NOMO-1 treated with DMSO at 0.1 percent for 48 hours (cell line): ENCODE data around the gene PCBD1.
"Not testable (repeated sequence)": the region's sequence is repeated elsewhere in the genome, so short reads cannot be mapped to it uniquely, and the experiment has no call there.

Experiments used
- DNase-seq: peaks from one replicate; lab custom pipeline; 2025; ENCODE audit not compliant: unreplicated experiment; lab: John Stamatoyannopoulos, UW

PCBD1 gene

GRCh38 chr10:70887804-70888800, at the start of gene PCBD1:
TSS of gene PCBD1 (minus strand) at chr10:70888565. CDS start at chr10:70888533, 32 bp downstream.
- DNase-seq, result peak; percentile 56

DNA sequence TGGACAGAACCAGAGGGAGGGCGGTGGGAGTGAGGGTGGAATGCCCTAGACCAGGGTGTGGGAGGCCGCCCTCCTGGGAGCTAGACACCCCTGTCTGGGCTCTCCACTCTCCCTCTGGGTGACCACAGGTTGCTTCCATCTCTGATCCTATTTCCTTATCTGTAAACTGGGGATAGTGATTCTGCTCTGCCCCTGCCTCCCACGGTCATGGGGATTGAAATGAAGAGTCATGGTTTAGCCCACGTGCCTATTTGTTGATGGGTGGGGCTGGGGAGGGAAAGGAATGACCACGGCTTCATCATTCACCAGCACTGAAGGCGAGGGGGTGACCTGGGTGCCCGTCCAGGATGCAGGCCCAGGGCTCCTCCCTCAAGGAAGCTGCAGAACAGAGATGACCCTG, 49.3 kb upstream of the PCBD1 start:
- DNase-seq, result no peak

GRCh38 chr10:70936111-70936510, 47.7 kb upstream of the PCBD1 start:
- no peak for DNase-seq

DNA sequence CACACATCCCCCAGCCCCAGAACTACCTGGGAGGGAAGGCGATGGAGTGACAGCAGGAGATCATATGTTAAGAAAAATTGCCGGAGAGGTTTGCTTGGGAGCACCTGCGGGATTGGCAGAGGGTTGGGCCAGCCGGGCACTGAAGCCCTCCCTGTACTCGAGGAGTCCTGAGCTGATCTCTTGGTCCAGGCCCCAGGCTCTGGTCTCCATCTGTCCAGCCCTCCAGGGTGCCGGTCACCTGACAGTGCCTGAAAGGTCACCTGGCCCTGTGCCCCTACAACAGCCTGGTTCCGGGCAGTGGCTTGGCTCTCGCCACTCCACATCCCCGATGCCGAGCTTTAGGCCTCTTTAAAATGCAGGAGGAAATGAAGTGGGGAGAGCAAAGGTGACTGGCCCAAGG, 47.3 kb upstream of the PCBD1 start:
- no peak for DNase-seq

GRCh38 chr10:70935125-70935625, 46.8 kb upstream of the PCBD1 start:
- no peak for DNase-seq

DNA sequence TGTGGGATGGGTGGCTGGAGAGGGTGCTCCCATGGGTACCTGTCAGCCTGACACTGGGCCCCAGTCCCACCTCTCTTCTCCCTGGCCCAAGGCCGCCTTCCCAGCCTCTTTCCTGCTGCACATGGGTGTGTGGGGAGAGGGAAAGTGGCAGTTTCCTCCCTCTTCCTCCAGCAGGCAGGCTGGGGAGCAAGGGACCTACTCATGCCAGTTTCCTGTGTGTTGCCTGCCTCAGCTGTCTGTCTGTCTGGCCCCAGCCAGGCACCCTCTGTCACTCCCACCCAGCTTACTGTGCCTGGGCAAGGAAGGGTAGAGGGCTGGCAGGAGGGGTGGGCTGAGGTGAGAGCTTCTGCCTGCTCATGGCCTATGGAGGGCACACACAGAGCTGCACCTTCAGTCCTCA, 46.3 kb upstream of the PCBD1 start:
- no peak for DNase-seq

DNA sequence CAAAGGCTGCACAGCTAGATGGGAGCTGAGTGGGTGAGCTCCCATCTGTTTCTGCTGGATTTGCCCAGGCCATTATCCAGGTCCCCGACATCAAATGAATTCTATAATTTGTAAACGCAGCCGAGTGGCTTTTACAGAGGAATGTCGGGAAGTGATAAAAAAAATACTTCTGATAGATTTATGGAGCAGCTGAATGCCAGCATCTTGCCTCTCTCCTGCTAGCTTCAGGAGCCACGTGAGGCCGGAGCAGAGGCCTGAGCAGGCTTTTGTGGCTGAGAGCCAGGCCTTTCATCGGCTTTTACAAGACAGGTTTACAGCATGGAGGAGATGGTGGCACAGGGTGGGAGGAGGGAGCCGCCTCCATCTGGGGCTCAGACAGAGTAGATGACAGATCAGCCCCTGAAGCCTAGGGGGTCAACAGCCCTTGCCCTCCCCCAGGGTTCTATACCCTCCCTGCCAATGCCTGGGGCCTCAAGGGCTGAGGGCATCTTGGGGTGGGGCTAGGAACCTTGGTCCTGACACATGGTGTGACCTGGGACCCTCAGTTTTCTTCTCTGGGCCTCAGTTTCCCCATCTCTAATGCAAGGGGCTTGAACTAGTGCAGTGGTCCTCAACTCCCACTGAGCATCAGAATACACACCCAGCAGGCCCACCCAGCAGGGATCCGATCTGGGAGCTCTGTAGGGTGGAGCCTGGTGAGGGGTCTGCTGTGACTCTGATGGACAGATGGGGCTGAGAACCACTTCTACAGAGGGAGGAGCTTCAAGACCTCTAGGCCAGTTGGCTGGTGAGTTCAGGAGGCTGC, 44.2 kb upstream of the PCBD1 start:
- DNase-seq, result no peak

GRCh38 chr10:70931168-70931815, 42.9 kb upstream of the PCBD1 start:
- DNase-seq, result no peak

DNA sequence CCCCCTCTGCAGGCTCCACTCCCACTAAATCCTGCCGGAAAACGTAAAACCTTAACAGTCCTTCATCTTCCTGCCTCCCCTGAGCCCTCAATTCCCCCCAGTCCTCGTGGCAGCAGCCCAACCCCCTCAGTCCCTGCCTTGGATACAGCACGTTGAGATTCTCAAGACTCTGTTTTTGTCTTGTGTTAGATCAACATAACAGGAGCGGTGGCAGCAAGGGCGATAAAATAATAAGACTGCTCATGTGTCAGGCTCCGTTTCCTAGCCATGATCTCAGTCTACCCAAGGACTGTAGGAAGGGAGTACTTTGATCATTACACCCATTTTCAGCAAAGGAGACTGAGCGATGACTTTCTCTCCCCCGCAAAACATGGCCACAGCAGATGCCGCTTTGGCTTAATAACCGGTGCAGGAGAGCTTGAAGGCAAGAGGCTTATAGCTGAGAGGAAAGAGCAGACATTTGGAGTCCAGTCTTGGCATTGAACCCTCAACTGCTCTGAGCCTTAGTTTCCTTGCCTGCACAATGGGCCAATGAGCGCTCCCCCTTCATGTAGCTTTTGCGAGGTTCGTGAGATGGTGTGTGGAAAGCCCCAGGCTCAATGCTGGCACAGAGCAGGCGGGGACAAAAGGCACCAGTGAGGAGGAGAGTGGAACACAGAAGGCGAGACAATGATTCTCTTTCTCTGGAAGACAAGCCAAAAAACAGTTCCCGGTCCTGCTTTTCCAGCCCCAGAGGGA, 42.1 kb upstream of the PCBD1 start:
- DNase-seq, result no peak

DNA sequence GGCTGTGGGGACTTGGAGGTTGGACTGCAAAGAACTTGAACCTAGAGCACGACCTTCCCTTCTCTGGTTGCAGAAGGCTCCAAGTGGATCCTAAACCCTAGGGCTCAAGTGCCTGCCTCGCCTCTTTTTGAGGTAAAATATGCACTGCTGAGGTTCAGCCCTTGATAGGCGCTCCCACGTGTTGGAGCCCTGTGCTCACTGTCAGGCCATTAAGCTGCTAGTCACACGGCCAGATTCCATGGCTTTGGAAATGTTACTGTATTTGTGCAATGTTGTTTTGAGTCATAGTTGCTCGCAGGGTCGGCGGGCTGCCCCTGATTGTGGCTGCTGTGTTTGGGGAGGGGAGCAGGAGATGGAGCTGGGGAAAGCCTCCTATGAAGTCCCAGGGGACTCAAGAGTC, 39.8 kb upstream of the PCBD1 start:
- DNase-seq, result no peak

DNA sequence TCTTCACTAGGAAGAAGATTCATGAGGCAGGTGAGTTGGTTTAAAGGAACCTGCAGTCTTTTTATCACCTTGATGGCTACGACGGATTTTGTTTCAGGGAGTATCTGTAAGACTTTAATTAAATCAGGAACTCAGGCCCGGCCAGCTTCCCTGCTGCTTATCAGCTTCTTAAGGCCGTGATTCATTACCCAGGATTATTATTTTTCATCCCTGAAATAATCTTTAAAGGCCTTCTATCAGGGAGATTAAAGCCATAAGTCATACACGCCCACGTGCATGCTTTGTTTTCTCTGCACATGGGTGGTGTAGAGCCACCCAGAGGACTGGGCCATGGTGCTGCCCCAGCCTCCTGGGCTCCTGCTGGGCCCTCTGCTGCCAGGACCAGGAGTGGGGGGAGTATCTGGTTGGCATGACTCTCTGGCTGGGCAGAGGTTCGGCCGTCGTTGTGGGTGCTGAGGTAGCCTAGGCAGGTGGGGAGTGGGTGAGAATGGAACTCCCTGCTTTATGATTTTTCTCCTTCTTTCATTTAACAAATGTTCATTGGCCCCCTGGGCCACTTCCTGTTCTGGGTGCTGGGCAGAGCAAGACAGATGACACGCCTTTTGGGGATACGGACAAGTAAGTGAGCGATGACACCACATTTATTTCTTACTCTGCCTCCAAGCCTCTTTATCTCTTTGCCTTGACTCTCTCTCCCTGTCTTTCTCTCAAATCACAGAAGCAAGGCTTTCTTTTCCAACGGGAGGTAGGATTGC, 39.0 kb upstream of the PCBD1 start:
- peak; percentile 3 for DNase-seq

DNA sequence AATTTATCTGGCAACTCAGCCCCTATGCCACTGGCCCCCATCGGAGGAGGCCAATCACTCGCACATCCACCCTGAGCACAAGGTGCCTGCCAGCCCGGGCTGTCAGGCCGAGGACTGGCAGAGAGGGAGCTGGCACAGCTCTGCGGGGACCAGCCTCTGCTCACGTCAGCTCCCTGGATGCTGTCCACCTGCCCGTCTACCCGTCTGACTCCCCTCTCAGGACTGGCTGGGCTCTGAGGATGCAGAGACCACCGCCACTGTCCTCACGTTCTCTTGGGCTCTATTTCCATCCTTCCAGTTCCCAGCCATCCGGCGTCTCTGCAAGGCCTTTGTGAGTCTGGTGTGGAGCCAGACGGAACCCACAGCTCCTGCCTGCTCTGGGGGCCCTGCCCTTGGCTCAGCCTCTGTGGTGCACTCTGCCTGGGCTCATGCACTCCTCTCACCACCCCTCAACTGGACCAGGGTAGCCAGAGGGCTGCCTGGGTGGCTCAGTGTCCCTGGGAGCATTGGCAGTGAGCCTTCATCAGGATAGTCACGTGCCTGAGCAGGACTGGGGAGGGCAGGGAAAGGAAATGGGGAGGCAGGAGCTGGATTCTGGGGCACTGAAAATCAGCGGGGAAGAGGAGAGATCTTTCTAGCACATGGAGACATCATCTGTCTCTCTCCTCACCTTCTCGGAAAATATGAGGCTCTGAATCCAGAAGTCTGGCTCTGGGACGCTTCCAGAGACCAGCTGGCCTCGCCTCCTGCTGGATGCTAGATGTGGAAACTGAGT, 38.0 kb upstream of the PCBD1 start:
- no peak for DNase-seq

DNA sequence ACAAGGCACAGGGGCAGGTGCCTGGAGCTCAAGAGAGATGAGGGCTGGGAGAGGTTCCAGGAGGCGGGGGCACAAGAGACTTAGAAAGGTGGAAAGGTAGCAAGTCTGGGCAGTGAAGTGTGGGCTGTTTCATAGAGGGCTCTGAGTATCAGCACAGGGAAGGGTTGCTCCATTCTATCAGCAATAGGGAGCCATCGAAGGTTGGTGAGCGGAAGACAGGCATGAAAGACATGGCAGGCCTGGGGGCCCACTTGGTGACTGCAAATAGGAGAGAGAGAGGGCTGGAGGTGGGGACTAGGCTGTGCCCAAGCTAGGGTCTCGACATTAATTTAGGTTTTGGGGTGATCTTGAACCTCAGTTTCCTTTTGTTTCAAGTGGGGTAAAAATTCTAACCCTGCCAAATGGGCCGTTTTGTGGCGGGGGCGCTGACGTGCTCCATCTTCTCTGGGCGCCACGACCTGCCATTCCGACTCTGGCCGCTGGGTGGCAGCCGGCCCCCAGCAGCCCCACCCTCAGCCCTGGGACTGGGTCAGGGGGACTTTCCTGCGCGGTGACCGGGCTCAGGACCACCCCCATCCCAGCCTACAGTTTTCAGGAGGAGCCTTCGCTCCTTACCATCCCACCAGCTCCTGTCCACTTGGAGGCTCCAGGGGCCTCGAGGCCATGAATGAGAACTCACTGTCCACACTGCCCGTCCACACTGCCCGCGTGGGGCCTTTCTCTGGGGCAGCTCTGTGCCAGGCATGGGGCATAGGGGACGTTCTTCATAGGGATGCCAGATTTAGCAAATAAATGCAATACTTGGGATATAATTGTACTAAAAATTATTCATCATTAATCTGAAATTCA, 37.2 kb upstream of the PCBD1 start:
- peak; percentile 11 for DNase-seq

DNA sequence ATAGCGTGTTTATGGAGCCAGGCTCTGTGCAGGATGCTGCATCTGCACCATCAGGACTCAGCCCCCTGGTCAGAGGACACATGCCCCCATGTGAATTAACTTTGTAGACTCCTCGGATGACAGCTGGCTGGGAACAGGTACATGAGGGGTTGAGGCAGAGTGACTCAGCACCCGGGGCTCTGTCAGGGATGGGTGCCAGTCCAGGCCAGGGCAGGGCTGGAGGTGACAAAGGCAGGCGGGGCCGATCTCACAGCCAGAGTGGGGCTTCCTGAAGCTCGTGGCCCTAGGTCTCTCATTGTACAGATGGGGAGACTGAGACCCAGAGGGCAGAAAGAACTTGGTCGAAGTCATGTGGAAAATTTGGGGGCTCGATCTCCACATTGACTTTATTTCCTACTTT, 35.3 kb upstream of the PCBD1 start:
- no peak for DNase-seq

DNA sequence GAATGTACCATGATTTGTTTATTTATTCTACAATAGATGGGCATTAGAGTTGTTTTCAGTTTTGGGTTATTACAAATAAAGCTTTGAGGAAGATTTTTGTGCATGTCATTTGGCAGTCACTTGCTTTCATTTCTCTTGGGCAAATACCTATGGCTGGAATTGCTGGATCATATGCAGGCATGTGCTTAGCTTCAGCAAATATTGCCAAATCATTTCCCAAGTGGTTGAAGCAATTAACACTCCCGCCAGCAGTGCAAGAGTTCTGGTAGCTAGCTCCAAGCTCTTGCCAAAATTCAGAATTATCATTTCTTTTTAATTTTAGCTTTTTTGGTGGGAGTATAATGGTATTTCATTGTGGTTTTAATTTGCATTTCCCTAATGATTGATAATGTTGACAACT, 32.9 kb upstream of the PCBD1 start:
- DNase-seq, result no peak

DNA sequence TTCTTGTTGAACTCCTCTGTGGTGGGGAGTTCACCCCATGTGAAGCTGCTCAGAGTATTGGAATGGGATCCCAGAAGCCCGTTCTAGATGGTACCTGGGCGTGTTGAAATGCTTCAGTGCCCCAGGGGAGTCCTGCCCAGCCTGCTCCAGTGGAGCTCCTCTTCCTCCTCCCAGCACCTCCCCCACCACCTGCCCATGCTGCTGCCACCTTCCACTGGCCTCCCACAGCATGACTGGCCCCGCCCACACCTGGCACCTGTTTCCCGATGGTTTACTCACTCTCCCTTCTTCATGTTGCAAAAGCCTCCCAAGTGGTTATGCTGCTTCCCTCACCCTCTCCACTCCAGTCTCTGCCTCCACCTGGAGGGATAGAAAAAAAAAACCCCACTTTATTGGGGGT, 32.2 kb upstream of the PCBD1 start:
- no peak for DNase-seq

- not testable (repeated sequence) for DNase-seq
Observed at GRCh38 chr10:70919906-70920305, 31.5 kb upstream of the PCBD1 start.

DNA sequence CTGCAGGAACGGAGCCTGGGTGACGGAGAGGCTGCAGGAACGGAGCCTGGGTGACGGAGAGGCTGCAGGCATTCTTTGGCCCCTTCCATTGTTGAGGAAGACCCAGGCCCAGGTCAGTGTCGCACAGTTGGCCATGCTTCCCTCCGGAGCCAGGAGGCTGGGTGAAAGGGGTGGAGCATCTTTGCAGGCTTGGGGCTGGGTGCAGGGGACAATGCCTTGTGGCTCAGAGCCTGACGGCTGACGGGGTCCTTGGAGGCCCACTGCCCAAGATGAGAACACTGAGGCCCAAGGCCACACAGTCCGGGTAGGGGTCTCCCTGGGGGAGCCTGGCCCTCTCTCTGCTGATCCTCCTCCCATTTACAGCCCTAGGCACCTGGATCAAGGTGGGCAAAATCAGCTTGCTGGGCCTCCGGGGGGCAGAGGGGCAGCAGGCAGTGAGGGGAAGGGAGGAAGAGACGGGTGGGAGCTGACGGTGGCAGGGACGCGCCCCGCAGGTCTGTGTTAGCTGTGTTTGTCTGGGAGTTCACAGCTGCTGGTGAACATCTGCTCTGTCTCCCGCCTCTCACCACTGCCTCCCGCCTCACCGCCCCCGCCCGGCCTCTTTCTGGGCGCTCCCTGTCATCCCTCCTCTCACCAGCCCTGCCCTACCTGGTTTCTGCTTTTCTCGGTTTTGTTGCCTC, 30.6 kb upstream of the PCBD1 start:
- DNase-seq, result no peak
